Epidermal melanocyte (primary cell): ENCODE data around the gene ZC3H18.

ENCODE experiments used
- DNase-seq: peaks from one replicate; pipeline ENCODE4 v3.0.0; 2011; ENCODE audit warnings: low spot score; ENCODE audit not compliant: insufficient read length

ZC3H18 gene

DNA sequence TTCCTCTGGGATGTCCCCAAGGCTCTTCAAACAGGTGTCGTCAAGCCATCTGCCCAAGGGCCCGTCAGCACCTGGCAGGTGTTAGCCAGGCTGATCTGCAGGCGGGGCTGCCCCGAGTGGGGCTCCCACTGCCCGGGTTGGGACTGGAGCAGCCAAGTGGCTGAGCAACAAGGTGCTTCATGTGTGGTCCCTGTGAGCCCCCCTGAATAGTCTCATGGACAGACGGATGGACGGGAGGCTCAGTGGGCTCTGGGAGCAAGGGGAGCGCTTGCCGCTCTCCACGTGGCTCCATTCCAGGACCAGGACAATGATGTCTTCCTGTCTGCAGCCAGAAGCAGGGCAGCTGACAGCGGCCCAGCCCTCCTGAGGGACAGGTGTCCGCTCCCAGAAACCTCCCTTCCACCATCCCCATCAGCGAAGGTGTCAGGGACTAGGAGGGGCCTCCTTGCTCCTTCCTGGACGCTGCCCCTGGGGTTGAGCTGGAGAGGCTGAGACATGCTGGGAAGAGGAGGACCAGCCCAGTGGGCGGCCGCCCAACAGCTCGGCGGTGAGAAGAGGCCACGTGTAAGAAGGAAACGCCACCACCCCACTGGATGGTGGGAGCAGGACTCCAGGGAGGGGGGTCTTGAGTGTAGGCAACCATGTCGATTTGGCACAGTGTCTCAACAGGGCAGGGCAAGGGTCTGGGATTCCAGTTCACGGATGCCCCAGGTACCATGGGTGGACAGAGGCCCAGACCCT lies 106.5 kb downstream of the ZC3H18 start:
- no peak for DNase-seq

DNA sequence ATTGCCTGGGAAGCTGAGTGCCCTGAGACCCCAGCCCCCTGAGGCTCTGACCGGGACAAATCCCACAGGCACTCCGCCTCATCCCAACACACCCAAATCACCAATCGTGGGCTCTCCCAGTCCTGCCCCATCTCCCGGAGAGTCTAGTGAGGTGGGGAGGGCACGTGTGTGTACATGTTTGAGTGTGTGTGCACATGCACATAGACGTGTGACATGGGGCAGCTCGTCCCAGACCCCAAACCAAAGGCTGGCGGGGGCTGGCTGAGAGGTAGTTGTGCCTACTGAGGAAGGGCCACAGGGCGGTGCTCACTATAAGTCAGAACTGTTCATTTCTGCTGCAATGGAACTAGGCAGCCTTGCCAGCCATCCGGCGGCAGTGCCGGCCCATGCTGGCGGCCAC lies 107.5 kb downstream of the ZC3H18 start:
- DNase-seq: no peak

DNA sequence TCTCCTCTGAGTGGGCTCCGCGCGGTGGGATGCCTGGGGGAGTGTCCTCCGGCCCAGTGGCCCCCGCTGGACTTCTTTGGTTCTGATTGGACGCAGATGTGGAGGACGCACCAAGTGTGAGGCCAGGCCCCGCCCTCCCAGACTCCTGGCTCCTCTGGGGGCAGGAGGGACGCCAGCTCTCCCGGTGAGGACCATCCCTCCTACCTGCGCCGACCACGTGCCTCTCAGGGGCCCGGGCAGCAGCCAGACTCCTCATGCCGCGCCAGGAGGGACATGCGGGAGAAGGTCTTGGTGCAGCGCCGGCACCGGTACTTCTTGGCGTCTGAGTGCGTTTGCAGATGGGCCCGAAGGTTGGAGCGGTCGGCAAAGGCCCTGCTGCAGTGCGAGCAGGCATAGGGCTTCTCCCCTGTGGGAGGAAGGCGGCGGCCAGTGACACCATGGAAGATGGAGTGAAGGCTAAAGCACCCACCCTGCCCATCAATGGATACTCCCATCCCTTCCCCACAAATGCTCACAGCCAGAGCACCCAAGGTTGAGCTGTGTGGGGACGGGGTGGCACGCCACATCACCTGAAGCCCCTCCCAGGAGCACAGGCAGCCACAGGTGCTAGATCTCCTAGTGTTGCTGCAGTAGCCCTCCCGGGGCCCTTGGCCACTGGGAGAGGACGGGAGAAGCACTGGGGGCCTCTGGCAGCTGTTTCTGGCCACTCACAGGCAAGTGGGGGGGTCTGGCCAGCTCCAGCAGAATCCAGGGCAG lies 108.2 kb downstream of the ZC3H18 start:
- DNase-seq: no peak

DNA sequence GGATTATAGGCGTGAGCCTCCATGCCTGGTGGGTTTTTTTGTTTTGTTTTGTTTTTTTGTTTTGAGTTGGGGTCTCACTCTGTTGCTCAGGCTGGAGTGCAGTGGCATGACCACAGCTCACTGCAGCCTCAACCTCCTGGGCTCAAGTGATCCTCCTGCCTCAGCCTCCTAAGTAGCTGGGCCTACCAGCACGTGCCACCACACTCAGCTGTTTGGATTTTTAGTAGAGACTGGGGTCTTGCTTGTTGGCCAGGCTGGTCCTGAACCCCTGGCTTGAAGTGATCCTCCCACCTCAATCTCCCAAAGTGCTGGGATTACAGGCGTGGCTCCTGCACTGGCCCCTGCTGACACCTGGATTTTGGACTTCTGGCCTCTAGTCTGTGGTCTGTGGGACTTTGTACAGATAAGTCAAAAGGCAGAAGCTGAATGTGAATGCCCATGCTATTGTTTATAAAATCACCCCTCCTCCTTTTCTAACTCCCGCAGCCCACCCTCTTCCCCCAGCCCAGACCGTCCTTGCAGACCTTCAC lies 110.4 kb downstream of the ZC3H18 start:
- DNase-seq: no peak

- no peak for DNase-seq
Measured at GRCh38 chr16:88681084-88681680, 111.0 kb downstream of the ZC3H18 start.
